Muscle of leg (tissue), 11 donors: ENCODE measurements around the gene VPS39. TPM values are rescaled to one million over a fixed set of nuclear protein-coding genes. Genes with fewer than 3 reads are reported as not detected.

Experiments used
- DNase-seq: peaks from one replicate; pipeline ENCODE4 v3.0.0; 2013
- H3K27ac ChIP-seq: one replicate; pipeline ENCODE4 v1.5.1; 2013; ENCODE audit warnings: mild to moderate bottlenecking, low read length, control low read depth
- H3K27me3 ChIP-seq: one replicate; pipeline ENCODE4 v1.6.1; 2013; ENCODE audit warnings: low read length; ENCODE audit not compliant: control insufficient read depth, insufficient read depth
- H3K36me3 ChIP-seq: one replicate; pipeline ENCODE4 v1.6.1; 2013; ENCODE audit warnings: low read length; ENCODE audit not compliant: control insufficient read depth, insufficient read depth
- H3K4me1 ChIP-seq: one replicate; pipeline ENCODE4 v1.6.1; 2013; ENCODE audit warnings: low read length; ENCODE audit not compliant: control insufficient read depth, insufficient read depth
- H3K4me3 ChIP-seq: one replicate; pipeline ENCODE4 v1.5.1; 2013; ENCODE audit warnings: low read length, control low read depth
- H3K9me3 ChIP-seq: replicated peaks from 2 replicates; pipeline ENCODE4 v1.6.1; 2013; ENCODE audit warnings: low read depth, low read length; ENCODE audit not compliant: control insufficient read depth
- WGBS: methylation state at CpG from one replicate; pipeline ENCODE4 v1.1.5; 2013; ENCODE audit warnings: missing lambda C conversion rate; ENCODE audit not compliant: insufficient coverage; 5-methylcytosine and 5-hydroxymethylcytosine counted together
- polyA plus RNA-seq, 8 donors: library from polyadenylated mRNA; unstranded; fragments of 120-200 nt; gene quantifications; one replicate each; pipeline versions ENCODE4 v1.2.1 to v1.2.3, GENCODE V29; 2013; ENCODE audit warnings: inconsistent platforms in 1 of 8, low replicate concordance in 1 of 8; ENCODE audit not compliant: insufficient read length in 8 of 8, insufficient read depth in 1 of 8
- total RNA-seq: library from RNA; stranded (reverse); fragments of 120-200 nt; gene quantifications from one replicate; pipeline ENCODE4 v1.2.4, GENCODE V29; 2013

VPS39 gene
- total and polyA plus RNA-seq, 9 donors, result 33.5 to 51.0 (median 41.4) TPM

DNA sequence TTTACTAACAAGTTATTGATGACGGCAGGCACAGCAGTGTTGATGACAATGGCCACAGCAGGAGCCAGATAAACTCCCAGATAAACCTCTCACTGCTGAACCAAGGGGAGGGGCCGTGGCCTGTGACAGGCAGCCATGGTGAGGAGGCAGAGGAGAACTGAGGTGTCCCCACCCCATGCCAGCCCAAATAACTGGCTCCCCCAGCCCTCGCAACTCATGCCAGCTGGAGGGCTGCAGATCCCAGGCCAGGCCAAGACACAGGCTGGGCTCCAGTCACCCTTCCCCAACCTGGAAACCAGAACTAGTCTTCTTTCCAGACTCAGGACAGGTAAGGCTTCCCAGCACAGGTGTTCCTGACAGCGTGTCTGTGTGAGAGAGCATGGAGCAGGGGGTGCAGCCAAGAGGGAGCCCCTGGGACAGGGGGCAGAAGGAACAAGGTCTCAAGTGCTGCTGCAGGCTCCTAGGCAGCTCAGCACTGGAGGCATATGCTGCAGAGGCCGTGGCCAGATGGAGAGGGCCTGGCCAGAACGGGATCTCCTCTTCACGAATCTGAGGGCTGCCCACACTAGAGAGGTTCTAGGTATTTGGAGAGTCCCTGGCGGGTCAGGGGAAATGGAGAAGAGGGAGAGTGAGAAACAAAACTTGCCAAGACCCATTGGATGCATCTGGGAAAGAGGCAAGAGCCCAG is 67.6 kb downstream of the VPS39 start:
- WGBS, result 72% methylated on average over 6 of the region's 8 CpGs
- Histone ChIP-seq H3K27me3 (peaks cover 2% of the 10 kb centered on the region), H3K36me3 (no peaks in the 10 kb centered on the region), H3K27ac (no peak overlapping the region), H3K4me3 (no peak overlapping the region), H3K4me1 (no peaks in the 10 kb centered on the region), H3K9me3 (no peaks in the 10 kb centered on the region)
- no peak for DNase-seq

DNA sequence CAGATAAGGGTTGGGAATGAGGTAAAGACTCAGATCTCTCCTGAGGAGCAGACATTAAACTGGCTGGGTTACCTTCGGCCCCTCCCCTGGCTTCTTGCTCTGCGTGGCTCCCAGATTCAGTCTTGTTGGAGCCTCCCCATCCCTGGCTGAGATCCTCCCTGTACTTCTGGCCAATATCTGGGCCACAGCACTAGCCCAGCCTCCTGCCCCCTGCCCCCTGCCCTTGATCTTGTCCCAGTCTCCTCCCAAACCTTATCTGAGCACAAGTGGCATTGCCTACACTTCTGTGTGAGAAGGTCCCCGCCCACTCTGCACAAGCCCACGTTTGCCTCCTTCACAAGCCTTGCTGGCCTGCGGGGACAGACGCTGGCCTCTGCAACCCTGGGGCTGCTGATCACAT is 68.5 kb downstream of the VPS39 start:
- Histone ChIP-seq H3K4me3 (no peak overlapping the region), H3K4me1 (no peaks in the 10 kb centered on the region), H3K36me3 (no peaks in the 10 kb centered on the region), H3K9me3 (no peaks in the 10 kb centered on the region), H3K27ac (no peak overlapping the region), H3K27me3 (peaks cover 2% of the 10 kb centered on the region)
- no peak for DNase-seq
- WGBS, result 65% methylated on average over 4 of the region's 6 CpGs

DNA sequence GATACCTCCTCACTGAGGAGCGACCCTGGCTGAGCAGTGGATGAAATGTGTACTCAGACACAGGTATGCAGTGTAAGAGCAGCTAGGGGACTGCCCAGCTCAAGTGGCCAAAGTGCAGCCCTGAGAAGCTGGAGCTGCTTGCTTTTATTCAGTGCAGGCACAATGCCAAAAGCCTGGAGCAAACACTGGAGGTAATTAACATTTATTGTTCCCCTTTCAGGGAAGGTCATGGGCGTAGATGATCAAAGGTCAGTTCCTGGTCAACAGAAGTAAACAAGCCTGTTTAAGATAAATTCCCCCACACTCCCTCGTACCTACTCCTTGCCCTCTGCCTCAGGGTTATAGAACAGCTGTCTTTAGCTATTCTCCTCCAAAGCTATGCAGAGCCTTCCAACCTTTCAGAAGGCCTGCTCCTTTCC is 69.1 kb downstream of the VPS39 start:
- Histone ChIP-seq H3K9me3 (no peaks in the 10 kb centered on the region), H3K4me3 (no peak overlapping the region), H3K27me3 (no peaks in the 10 kb centered on the region), H3K27ac (no peak overlapping the region), H3K4me1 (no peaks in the 10 kb centered on the region), H3K36me3 (no peaks in the 10 kb centered on the region)
- 63% methylated on average over 3 of the region's 3 CpGs for WGBS
- DNase-seq, result no peak

- no peak overlapping the region for H3K4me3 ChIP-seq
- H3K27me3 ChIP-seq, result no peaks in the 10 kb centered on the region
- 79% methylated on average over 4 of the region's 4 CpGs for WGBS
- no peaks in the 10 kb centered on the region for H3K36me3 ChIP-seq
- no peak for DNase-seq
- H3K4me1 ChIP-seq, result no peaks in the 10 kb centered on the region
- no peaks in the 10 kb centered on the region for H3K9me3 ChIP-seq
- H3K27ac ChIP-seq, result no peak overlapping the region
Observed at GRCh38 chr15:42138411-42138810, 69.7 kb downstream of the VPS39 start.

GRCh38 chr15:42137461-42138261 is 70.4 kb downstream of the VPS39 start:
- peak; percentile 82 for DNase-seq
- 58% methylated on average over 8 of the region's 11 CpGs for WGBS

DNA sequence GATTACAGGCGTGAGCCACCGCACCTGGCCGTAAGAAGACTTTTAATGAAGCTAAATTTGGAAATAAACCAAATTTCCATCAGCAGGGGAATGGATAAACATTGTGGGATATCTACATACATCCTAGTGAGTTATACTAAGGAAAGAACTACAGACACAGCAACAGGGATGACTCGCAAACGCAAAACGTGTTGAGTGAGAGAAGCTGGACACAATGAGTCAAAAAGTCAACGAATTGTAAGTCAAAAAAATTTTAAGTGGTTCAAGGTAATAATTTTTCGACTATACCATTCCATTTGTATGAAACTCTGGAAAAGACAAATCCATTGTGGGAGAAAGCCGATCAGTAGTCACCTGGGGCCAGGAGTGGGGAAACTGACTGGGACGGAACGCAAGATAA is 71.6 kb downstream of the VPS39 start:
- no peak for DNase-seq
- no CpG with 5 or more reads among the region's 11 CpGs for WGBS
- H3K36me3 ChIP-seq, result no peaks in the 10 kb centered on the region
- no peaks in the 10 kb centered on the region for H3K27me3 ChIP-seq
- peaks cover 10% of the 10 kb centered on the region for H3K4me1 ChIP-seq
- no peaks in the 10 kb centered on the region for H3K9me3 ChIP-seq
- no peak overlapping the region for H3K27ac ChIP-seq
- H3K4me3 ChIP-seq, result no peak overlapping the region

More at GRCh38 chr15:42137461-42138261, 70.4 kb downstream of the VPS39 start:
- no peaks in the 10 kb centered on the region for H3K27me3 ChIP-seq
- no peak overlapping the region for H3K27ac ChIP-seq
- no peaks in the 10 kb centered on the region for H3K4me1 ChIP-seq
- no peaks in the 10 kb centered on the region for H3K36me3 ChIP-seq
- H3K9me3 ChIP-seq, result no peaks in the 10 kb centered on the region
- H3K4me3 ChIP-seq, result no peak overlapping the region

- Histone ChIP-seq H3K27ac (no peak overlapping the region), H3K4me3 (no peak overlapping the region), H3K36me3 (no peaks in the 10 kb centered on the region), H3K27me3 (peaks cover 6% of the 10 kb centered on the region), H3K9me3 (no peaks in the 10 kb centered on the region), H3K4me1 (peaks cover 20% of the 10 kb centered on the region)
- no peak for DNase-seq
- no CpG with 5 or more reads among the region's 1 CpG for WGBS
Observed at GRCh38 chr15:42135351-42135750, 72.8 kb downstream of the VPS39 start.

- DNase-seq, result no peak
- Histone ChIP-seq H3K4me3 (no peak overlapping the region), H3K9me3 (no peaks in the 10 kb centered on the region), H3K27ac (no peak overlapping the region), H3K27me3 (peaks cover 6% of the 10 kb centered on the region), H3K4me1 (peaks cover 23% of the 10 kb centered on the region), H3K36me3 (no peaks in the 10 kb centered on the region)
- 70% methylated on average over 2 of the region's 6 CpGs for WGBS
Observed at GRCh38 chr15:42134617-42135245, 73.4 kb downstream of the VPS39 start.

DNA sequence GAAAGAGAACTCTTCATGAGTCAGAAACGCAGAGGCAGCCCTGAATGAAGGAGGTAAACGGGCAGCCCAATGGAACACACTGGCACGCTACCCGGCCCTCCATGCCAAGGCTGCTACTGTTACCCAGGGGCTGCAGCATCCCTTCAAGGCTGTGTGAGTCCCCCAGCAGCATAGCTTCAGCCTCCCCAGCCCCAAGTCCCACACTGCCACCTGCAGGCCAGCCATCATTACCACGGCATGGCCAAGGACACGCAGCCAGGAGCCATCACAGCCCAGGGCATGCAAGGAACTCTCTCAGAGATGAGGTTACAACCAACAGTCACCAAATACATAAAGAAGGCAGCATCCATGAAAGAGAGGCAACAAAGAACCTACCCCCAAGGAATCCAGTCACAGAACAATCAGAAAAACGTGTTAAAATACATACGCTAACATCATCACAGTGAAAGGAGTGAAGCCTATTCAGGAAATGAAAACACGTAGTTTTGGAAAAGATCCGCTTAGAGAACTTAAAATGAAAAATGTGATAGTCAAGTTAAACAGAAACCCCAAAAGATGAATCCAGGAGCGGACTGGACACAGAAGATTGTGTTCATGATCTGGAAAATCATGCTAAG is 74.1 kb downstream of the VPS39 start:
- peak; percentile 19 for DNase-seq
- peaks cover 6% of the 10 kb centered on the region for H3K27me3 ChIP-seq
- no peaks in the 10 kb centered on the region for H3K9me3 ChIP-seq
- H3K36me3 ChIP-seq, result no peaks in the 10 kb centered on the region
- no peak overlapping the region for H3K4me3 ChIP-seq
- peaks cover 23% of the 10 kb centered on the region for H3K4me1 ChIP-seq
- no peak overlapping the region for H3K27ac ChIP-seq
- 36% methylated on average over 3 of the region's 11 CpGs for WGBS

- H3K9me3 ChIP-seq, result no peaks in the 10 kb centered on the region
- no peak overlapping the region for H3K27ac ChIP-seq
- no peak overlapping the region for H3K4me3 ChIP-seq
- no CpG with 5 or more reads among the region's 4 CpGs for WGBS
- H3K4me1 ChIP-seq, result peaks cover 23% of the 10 kb centered on the region
- no peaks in the 10 kb centered on the region for H3K36me3 ChIP-seq
- DNase-seq, result no peak
- H3K27me3 ChIP-seq, result peaks cover 6% of the 10 kb centered on the region
Observed at GRCh38 chr15:42133356-42133755, 74.7 kb downstream of the VPS39 start.
